ENCODE measurements around the gene AIRE.
"Not testable (repeated sequence)": the region's sequence is repeated elsewhere in the genome, so short reads cannot be mapped to it uniquely, and the experiment has no call there.

AIRE gene

DNA sequence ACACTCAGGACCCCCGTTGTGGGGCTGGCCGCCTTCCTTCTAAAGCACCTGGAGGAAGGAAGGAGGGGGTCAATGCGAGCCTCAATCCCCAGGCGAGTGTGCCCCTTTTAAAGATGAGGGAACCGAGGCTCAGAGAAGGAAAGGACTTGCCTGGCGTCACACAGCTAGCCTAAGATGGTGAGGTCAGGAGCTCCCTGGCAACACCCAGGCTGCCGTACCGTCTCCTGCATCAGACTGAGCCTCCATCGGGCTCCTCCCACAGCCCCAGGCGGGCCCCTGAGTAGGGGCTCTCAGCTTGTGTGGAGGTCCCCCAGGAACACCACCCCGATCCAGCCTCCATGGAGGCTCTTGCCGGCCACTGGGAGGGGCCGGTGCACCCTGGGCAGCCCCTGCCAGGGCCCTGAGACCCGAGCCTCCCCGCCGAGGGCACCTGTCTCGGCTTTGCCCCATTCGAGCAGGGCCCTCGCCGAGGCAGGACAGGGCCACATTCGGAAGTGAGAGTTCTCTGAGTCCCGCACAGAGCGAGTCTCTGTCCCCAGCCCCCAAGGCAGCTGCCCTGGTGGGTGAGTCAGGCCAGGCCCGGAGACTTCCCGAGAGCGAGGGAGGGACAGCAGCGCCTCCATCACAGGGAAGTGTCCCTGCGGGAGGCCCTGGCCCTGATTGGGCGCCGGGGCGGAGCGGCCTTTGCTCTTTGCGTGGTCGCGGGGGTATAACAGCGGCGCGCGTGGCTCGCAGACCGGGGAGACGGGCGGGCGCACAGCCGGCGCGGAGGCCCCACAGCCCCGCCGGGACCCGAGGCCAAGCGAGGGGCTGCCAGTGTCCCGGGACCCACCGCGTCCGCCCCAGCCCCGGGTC lies at the start of gene AIRE:
AIRE (plus strand) TSS at position 739 of the 855 bp plus-strand sequence. CDS start 131 bp downstream, outside the sequence.
- DNase-seq: no peak

DNA sequence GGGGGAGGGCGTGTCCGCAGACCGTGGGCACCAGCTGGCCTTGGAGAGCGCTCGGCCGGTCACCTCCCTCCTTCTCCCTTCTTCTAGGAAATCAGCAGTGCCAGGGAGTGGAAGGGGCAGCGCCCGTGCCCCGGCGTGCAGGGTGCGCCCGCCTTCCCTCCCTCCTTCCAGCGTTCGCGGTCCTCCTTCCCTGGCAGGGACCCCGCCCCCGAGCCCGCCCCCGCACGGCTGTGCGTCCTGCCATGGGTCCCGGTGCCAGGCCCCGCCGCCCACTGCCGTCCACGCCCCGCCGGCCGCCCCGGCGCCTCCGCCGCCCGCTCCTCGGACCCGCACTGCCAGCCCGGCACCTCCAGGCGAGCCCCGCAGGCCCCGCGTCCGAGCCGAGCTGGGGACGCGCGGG lies 45.3 kb upstream of the AIRE start:
- DNase-seq: not testable (repeated sequence)

DNA sequence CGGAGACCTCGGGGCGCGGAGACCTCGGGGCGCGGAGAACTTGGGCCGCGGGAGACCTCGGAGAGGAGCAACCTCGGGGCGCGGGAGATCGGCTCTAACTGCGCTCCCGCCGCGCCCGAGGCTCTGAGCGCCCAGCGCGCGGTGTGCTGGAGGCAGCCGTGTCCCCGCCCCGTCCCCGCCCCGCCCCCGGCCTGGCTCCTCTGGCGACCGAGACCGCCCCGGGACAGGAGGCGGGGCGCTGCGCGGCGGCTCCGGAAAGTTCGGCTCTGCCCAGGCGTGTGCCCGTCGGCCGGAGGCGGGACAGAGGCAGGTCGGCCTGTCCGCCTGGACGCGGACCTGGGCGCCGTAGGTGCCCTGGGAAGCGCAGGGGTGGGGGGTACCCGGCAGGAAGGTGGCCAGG lies 44.8 kb upstream of the AIRE start, which contains the start of gene ICOSLG:
ICOSLG (minus strand) TSS at position 102 of the 400 bp plus-strand sequence. CDS start 126 bp downstream, outside the sequence.
- not testable (repeated sequence) for DNase-seq

DNA sequence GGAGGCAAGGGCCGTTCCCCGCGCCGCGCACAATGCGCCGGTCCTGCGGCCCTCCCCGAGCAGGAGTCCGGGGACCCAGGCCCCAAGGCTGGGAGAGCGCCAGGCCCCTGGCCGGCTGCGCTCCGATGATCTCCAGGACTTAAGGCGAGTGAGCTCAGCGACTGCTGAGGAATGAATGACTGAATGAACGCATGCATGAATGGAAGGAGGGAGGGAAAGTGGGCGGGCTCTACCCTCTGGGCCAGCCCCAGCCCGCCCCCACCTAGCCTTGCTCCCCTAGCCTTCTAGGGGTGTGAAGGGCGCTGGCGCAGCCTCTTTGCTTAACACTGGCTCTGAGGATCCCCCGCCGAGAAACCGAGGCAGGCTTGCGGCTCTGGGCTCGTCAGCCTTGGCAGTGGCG lies 44.4 kb upstream of the AIRE start:
- DNase-seq: not testable (repeated sequence)

DNA sequence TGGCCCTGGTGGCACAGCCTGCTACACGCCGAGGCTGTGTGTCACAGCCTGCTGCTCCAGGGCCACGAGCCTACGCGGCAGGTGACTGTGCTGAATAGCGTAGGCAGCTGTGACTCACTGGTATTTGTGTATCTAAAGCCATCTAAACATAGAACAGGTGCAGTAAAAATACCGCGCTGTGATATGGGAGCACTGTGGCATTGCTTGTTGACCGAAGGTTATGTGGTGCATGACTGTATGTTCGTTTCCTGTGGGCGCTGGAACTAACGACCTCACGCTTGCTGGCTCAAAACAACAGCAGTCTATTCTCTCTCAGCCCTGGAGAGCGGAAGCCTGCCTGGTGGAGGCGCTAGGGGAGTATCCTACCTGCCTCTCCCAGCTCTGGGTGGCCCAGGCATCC lies 41.7 kb upstream of the AIRE start:
- DNase-seq: not testable (repeated sequence)

DNA sequence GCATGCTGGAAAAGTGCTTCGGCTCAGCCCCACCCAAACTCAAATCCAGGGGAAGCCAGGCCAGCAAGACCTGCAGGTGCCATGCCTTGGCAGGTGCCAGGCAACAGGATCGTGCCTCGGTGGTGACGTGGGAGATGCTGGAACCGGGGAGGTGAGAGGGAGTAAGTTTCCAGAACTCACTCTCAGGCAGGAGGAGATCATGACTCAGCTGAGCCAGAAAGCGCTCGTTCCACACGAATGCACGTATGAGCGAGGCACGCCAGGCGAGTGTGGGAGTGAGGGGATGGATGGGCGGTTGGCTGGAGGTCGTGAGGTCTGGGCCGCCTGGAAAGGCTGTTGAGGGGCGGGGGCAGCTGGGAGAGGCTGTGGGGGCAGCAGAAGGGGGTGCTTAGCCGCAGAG lies 37.8 kb upstream of the AIRE start:
- not testable (repeated sequence) for DNase-seq

DNA sequence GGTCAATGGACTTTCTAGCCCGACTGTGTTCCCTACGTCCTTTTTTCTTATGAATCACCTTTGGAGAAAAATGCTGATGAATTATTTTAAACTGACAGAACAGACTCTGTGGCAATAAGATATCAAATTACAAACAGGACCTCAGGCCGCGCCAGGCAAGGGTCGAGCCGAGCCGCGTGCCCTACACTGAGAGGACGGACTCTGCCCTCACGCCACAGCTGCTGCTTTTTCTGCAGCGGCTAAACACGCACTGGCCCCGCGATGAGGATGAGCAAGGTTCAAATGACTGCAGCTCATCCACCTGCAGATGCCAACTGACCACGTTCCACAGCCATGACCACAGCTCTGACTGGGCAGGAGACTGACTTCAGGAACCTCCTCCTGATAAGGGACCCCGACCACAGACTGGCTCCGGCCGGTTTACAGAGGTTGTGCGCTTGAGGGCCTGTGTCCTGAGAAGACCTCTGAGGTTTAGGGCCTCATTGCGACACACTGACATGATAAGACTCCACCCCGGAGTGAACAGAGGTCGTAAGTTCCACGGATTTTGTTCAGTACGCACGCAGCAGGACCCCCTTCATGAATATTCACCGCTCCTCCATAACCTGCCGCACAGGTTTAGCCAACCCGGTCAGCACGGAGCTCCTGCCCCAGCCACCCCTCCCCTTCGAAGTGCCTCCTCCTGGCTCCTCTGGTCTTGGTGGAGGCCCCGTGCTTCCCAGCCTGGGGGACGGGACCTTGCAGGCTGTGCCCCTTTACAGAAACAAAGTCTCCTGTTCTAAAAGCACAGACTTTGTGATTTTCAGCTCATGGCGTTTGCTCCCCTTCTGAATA lies 36.3 kb upstream of the AIRE start:
- not testable (repeated sequence) for DNase-seq

DNA sequence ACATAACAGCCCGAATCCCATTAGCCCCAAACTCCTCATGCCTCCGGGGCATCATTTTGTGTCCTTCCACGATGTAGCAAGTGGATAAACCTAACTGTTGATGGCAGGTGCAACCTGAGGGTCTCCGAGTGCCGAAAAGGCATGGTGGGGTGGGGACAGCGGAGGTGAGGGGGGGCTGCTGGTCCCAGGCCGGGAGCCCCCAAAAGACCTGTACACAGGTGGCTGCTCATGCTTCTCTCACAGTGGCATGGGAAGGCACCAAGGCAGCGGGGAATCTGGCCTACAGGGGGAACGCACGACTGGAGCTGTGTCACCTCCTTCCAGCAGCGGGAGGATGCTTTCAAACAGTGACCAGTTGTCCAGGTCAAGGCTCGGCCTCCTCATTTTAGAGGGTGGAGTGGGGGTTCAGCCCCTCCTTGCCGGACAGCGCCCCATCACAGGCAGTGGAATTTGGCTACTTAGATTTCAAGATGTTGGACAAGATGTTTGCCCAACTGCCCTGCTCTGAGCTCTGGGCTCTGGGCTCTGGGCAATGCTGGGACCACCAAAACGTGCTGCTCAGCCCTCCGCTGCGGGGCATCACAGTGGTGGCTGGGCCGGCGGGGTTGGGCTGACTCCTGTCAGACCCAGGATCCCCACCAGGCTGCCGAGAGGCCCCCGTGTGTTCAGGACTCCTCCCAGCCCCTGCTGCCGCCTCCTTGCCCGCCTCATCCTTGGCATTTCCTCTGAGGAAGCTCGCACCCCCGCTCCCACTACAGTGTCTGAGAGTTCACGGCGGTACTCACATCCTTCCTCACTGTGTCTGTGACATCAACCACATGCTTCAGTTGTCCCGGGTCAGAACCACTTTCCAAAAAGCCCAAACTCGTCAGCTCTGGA lies 31.6 kb upstream of the AIRE start:
- no peak for DNase-seq

DNA sequence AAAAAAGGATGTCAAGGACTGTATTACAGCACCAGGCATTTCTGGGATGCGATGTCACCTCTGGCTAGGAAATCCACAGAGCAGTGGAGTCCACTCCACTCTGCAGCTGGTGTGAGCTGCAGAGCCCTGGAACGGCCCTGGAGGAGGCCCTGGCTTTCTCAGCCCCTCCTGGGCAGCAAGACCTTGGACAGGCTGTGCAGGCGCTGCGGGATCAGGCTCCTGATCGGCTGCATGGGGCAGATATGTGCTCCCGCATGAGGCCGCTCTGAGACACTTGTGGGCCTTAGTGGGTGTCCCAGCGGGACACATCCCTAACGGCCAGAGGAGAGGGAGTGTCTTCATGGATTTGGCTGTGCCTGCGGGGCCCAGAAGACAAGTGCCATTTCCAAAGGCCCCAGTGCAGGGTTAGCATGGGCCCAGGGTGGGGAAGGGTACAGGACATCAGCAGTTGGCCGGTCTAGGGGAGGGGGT lies 30.1 kb upstream of the AIRE start:
- DNase-seq: no peak

DNA sequence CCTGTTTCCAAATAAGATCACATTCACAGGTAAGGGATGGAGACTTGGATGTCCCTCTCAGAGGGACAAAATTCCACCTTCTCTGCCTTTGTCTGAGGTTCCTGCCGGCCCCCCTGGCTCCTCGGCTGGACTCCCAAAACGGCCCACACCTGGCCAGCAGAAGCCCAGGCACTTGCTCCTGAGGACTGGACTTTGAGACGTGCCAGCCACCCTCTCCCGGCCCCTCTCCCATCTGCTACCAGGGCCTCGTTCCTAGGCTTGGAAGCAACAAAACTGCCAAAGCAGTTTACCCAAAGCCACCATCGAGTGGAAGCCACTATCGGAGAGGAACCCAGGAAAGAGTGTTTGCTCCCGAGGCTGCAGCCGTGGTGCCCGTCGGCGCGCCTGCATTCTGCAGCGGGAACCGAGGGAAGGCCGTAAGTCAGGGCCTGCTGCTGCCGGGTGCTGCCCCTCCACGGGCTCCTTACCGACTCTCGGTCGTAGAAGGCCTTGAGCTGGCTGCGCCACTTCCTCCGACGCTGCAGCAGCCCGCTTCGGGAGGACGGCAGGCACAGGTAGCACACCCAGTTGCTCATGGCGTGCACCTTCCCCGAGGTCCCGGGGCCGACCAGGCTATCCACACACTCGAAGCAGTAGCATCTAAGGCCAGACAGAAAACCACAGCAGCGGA lies 27.5 kb upstream of the AIRE start:
- no peak for DNase-seq

DNA sequence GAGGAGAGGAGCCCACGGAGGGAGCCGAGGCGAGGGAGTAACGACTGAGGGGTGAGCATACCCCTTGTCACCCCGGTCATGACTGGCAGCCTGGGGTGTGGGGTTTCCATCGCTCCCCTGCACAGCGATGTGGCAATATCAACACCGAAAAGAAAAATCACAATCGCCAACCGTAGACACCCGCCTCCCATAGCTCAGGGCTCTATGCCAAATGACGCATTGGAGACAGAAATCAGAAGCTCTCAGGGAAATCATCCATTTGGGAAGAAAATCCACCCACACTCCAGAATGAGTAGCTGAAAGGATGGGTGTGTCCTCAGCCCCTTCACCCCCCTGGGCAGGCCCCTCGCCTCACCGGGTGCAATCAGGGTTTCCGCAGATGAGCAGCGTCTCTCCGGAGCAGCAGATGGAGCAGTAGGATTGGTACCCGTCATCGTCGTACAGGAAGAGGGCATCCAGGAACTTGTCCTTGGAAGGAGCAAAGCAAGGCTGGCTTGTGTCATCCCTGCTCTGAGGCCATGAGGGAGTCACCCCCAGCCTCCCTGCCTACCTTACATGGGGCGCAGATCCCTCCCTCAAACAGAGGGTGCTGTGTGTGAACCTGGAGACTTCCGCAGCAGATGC lies 26.5 kb upstream of the AIRE start:
- DNase-seq: no peak

DNA sequence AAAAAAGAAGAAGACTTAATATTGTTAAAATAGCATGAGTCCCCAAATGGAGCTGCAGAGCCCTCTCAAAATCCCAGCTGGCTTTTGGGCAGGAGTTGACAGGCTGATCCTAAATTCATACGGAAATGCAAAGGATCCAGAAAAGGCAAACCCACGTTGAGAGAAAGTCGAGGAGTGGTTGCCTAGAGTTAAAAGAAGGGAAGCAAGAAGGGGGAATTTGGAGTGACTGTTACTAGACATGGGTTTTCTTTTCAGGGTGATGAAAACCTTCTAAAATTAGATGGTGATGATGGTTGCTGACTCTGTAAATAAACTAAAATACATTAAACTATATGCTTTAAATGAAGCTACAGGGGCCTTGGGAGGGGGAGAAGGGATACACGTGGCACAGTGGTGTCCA lies 25.6 kb upstream of the AIRE start:
- DNase-seq: no peak

DNA sequence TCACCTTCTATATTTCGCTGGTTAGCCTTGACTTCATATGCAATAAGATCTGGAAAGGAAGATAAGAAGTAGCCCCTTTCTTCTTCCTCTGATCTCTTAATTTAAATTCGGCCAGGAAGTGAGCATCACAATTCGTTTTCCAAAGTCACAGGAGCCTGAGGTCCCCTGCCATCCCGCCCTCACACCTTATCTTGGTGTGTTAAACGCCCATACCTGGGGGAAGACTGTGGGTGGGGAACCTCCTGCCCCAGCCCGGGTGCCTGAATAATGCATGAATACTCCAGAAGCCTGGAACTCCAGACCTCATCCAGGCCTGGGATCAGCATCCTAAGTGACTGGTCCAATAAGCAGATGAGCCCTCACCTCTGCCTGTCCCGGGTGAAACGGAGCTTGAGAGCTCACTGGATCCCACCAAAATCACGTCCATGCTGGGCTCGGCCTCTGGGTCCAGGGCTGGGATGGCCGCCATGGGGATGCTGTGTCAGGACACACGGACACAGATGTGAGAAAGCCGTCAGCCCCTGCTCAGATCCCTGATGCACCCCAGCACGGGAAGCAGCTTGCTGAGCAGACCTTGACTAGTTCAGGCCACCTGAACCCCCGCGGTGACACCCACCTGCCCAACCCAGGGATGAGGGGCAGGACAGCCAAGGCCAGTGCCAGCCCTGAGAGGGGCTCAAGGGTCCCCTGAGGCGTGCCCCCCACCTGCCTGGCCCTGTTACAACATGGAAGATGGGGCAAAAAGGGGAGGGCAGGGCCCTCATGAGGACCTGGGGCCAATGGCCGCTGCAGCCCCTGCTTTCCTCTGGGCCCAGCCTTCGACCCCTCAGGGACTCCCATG lies 24.7 kb upstream of the AIRE start:
- DNase-seq: no peak

DNA sequence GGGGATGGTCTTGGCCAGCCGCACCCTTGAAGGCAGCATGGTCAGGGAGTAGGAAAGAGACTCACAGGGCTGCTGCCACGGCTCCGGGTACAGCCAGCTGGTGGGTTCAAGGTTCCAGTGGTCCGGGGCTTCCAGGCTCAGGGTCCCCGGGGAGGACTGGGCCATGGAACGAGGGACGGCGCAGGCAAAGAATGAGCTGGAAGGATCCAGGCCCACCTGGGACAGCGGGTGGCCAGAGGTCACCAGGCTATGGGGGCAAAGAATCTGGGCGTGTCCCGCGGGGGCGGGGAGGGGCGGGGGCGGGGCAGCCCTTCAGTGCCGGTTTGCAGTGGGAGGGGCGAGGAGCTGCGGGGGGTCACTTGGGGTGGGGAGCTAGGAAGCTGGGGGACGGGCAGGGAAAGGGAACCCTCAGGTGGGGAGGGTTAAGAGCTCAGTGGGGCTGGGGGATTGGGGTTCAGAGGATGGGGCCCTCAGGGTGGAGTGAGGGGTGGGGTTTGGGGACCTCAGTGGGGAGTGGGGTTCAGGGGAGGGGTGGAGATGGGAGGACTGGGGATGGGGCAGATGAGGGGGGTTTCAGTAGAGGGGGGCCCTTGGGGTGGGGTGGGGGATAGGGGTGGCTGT lies 23.9 kb upstream of the AIRE start, which contains the start of gene DNMT3L:
DNMT3L (minus strand) TSS at position 223 of the 621 bp plus-strand sequence. CDS start 638 bp downstream, outside the sequence.
- no peak for DNase-seq

DNA sequence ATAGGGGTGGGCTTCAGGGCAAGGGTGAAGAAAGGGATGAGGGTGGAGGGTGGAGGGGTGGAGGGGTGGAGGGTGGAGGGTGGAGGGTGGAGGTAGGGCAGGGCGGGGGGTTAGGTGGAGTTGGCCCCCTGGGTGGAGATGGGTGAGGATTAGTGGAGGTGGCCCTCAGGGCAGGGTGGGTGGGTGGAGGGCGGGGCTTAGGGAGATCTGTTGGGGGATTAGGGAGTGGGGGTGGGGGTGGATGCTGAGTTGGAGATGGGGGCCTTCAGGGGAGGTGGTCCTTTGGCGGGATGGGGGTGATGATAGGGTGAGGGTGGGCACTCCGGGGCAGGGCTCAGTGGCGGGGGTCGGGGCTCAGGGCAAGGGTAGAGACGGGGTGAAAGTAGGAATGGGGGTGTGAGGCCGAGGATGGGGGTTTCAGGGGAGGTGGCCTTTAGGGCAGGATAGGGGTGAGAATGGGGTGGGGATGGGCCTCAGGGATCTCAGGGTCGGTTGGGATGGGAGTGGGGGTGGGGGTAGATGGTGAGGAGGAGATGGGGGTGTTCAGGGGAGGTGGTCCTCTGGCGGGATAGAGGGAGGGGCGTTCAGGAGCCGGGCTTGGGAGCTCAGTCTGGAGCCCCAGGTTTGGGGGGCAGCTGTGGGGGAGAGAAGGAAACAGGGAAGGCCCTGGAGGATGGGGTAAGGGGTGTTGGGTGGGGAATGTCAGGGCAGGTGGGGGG lies 23.2 kb upstream of the AIRE start:
- no peak for DNase-seq

DNA sequence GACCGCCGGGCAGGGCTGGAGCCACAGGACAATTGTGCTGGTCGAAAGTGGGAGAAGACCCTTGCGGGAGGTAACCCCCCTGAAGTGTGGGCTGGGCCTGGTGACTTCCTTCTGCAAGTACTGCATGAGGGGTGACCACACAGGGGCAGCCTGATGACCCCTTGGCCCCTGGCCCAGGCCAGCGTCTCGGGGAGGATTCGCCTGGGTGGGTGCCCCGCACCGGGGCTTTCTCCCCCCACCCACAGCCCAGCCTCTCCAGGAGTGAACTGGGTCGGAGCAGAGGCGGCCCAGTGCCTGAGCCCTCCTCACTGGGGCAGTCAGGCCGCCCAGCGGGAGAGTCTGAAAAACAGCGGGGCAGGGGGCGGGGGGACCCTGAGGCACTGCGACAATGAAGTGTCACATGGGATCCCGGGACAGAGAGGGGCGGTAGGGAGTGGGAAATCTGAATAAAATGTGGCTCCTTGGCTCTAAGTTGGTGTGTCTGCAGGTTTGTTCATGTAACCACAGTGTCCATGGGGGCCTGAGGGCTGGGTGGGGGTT lies 22.4 kb upstream of the AIRE start:
- DNase-seq: no peak

DNA sequence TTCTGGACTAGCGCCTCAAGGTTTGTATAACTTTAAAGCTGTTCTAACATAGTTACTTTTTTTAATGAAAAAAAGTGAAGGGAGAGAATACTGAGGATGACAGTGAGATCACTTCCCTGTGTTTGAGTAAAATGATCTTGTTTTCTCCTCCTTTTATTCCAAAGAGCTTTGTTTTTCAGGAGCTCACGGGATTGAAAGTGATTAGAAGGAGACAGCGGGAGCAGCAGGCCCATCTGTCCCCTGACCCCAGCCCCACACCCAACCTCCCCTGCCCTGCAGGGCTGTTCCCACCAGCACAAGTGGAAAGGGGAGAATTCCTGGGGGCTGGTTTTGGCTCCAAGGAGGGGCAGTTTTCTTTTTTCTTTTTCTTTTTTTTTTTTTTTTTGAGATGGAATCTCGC lies 21.9 kb upstream of the AIRE start:
- no peak for DNase-seq

DNA sequence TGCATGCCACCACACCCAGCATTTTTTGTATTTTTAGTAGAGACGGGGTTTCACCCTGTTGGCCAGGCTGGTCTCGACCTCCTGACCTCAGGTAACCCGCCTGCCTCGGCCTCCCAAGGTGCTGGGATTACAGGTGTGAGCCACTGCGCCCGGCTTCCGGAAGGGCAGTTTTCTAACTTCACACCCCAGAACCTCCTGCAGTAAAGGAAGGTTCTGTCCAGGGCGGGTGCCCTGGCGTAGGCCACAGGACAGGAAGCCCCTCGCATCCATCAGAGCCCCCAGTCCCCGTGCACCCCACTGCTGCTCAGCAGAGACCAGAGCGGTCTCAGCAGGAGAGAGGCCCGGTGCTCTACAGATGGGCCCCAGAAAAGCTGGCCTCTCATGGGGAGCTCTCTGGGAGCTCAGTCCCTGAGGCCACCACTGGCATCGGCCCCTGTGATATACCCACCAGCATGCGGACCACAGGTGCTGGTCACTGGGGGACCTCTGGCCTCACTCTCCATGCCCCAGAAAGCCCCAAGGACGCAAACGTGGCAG lies 19.9 kb upstream of the AIRE start:
- DNase-seq: no peak

Measured in activated CD4-positive, alpha-beta T cell treated with anti-CD3 and anti-CD28 coated beads, Interleukin-2, amount 50 U/mL, for 1 hour (primary cell).